GM12874 (cell line): Measurements from ENCODE around the gene SLC39A8.

Experiments
- CTCF ChIP-seq: IDR thresholded peaks from 2 replicates; pipeline ENCODE4 v1.5.1; 2011; ENCODE audit warnings: low read depth, mild to moderate bottlenecking, control low read depth, low read length, moderate library complexity; ENCODE audit not compliant: insufficient read depth

The SLC39A8 gene

GRCh38 chr4:102312417-102312816 is 32.9 kb downstream of the SLC39A8 start:
- no peak for TF ChIP-seq CTCF

- TF ChIP-seq CTCF, result no peak
Measured at GRCh38 chr4:102311912-102312311, 33.4 kb downstream of the SLC39A8 start.

- no peak for TF ChIP-seq CTCF
Measured at GRCh38 chr4:102311407-102311806, 33.9 kb downstream of the SLC39A8 start.

GRCh38 chr4:102308032-102308799 is 37.1 kb downstream of the SLC39A8 start:
- TF ChIP-seq CTCF, result no peak

- TF ChIP-seq CTCF, result no peak
Measured at GRCh38 chr4:102305666-102306065, 39.6 kb downstream of the SLC39A8 start.

- no peak for TF ChIP-seq CTCF
Measured at GRCh38 chr4:102302762-102303161, 42.5 kb downstream of the SLC39A8 start.

- no peak for TF ChIP-seq CTCF
Measured at GRCh38 chr4:102301167-102301566, 44.1 kb downstream of the SLC39A8 start.
